ENCODE results near the gene SLC10A7.

DNA sequence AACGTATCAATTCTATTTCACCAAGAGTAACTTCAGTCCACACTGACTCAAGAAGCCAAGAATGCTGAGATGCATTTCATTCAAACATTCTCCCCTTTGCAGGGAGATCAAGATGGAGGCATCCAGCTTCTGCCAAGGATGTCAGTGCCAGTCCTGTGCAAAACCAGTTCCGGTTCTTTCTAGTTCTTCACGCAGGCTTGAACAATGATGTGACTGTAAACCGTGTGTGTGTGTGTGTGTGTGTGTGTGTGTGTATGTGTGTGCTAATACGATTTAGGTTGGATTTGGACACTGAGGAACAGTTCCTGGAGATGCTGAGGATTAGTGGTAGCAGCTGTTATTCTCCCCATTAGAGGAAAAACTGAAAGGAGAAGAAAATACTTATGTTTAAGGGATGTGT is 307.5 kb downstream of the SLC10A7 start, which contains the start of gene REELD1:
- TF ChIP-seq, protein P1, sequence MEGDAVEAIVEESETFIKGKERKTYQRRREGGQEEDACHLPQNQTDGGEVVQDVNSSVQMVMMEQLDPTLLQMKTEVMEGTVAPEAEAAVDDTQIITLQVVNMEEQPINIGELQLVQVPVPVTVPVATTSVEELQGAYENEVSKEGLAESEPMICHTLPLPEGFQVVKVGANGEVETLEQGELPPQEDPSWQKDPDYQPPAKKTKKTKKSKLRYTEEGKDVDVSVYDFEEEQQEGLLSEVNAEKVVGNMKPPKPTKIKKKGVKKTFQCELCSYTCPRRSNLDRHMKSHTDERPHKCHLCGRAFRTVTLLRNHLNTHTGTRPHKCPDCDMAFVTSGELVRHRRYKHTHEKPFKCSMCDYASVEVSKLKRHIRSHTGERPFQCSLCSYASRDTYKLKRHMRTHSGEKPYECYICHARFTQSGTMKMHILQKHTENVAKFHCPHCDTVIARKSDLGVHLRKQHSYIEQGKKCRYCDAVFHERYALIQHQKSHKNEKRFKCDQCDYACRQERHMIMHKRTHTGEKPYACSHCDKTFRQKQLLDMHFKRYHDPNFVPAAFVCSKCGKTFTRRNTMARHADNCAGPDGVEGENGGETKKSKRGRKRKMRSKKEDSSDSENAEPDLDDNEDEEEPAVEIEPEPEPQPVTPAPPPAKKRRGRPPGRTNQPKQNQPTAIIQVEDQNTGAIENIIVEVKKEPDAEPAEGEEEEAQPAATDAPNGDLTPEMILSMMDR (IDR thresholded peaks at IDR 0.05; ENCODE audit: insufficient read depth, low read length, poor library complexity, severe bottlenecking): no peak
- no peak for TF ChIP-seq EZH2phosphoT487 (conservative IDR thresholded peaks at IDR 0.05; ENCODE audit: low read length)

All from SU-DHL-6 (cell line).